HL-60 (cell line): ENCODE results near the gene TRPC4AP.

Experiments
- DNase-seq, 2 experiments: peaks; one replicate each; pipeline ENCODE4 v3.0.0-alpha.2; 2010 to 2020; ENCODE audit warnings: low read depth in 1 of 2, low spot score in 1 of 2
- H3K27ac ChIP-seq: fragments of 250-450 bp; sonication (Bioruptor Pico); replicated peaks from 2 replicates; pipeline ENCODE4 v1.5.1; 2020; ENCODE audit warnings: mild to moderate bottlenecking, moderate library complexity
- H3K27me3 ChIP-seq: fragments of 250-450 bp; sonication (Bioruptor Pico); 2 replicates; pipeline ENCODE4 v1.5.1; 2021; ENCODE audit warnings: mild to moderate bottlenecking, moderate library complexity; ENCODE audit not compliant: insufficient read depth, poor library complexity, severe bottlenecking
- H3K4me3 ChIP-seq: replicated peaks from 2 replicates; pipeline ENCODE4 v1.5.1; 2011; ENCODE audit warnings: mild to moderate bottlenecking, control low read depth, low read length; ENCODE audit not compliant: insufficient read depth
- CTCF ChIP-seq: IDR thresholded peaks from one replicate; pipeline ENCODE4 v1.5.1; 2011; ENCODE audit warnings: low read length, control low read depth, inconsistent platforms; ENCODE audit not compliant: insufficient read depth
- GABPA ChIP-seq: IDR thresholded peaks from 2 replicates; pipeline ENCODE4 v1.6.1; 2012; ENCODE audit warnings: low read depth
- POLR2AphosphoS5 ChIP-seq: IDR thresholded peaks from 2 replicates; pipeline ENCODE4 v1.6.1; 2012; ENCODE audit warnings: low read depth
- SPI1 ChIP-seq: IDR thresholded peaks from 2 replicates; pipeline ENCODE4 v1.6.1; 2012; ENCODE audit warnings: low read depth, mild to moderate bottlenecking, borderline replicate concordance
- TF ChIP-seq, protein P1 (sequence below): IDR thresholded peaks from 2 replicates; pipeline ENCODE4 v1.6.1; 2012; ENCODE audit warnings: low read depth; ENCODE audit not compliant: insufficient replicate concordance

TRPC4AP gene

GRCh38 chr20:34980543-34981233, 111.9 kb downstream of the TRPC4AP start:
- H3K27ac ChIP-seq: no peak overlapping the region
- H3K4me3 ChIP-seq: no peak overlapping the region
- no peak for DNase-seq
- no peaks in the 10 kb centered on the region for H3K27me3 ChIP-seq
- TF ChIP-seq SPI1 (no peak), GABPA (no peak), CTCF (no peak), POLR2AphosphoS5 (no peak)
- TF ChIP-seq, protein P1, sequence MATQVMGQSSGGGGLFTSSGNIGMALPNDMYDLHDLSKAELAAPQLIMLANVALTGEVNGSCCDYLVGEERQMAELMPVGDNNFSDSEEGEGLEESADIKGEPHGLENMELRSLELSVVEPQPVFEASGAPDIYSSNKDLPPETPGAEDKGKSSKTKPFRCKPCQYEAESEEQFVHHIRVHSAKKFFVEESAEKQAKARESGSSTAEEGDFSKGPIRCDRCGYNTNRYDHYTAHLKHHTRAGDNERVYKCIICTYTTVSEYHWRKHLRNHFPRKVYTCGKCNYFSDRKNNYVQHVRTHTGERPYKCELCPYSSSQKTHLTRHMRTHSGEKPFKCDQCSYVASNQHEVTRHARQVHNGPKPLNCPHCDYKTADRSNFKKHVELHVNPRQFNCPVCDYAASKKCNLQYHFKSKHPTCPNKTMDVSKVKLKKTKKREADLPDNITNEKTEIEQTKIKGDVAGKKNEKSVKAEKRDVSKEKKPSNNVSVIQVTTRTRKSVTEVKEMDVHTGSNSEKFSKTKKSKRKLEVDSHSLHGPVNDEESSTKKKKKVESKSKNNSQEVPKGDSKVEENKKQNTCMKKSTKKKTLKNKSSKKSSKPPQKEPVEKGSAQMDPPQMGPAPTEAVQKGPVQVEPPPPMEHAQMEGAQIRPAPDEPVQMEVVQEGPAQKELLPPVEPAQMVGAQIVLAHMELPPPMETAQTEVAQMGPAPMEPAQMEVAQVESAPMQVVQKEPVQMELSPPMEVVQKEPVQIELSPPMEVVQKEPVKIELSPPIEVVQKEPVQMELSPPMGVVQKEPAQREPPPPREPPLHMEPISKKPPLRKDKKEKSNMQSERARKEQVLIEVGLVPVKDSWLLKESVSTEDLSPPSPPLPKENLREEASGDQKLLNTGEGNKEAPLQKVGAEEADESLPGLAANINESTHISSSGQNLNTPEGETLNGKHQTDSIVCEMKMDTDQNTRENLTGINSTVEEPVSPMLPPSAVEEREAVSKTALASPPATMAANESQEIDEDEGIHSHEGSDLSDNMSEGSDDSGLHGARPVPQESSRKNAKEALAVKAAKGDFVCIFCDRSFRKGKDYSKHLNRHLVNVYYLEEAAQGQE: no peak

- no peak for TF ChIP-seq SPI1
- no peak for TF ChIP-seq GABPA
- no peak for TF ChIP-seq CTCF
- no peak for TF ChIP-seq POLR2AphosphoS5
- TF ChIP-seq, protein P1: no peak
- no peak for DNase-seq
- H3K27me3 ChIP-seq: no peaks in the 10 kb centered on the region
- no peak overlapping the region for H3K27ac ChIP-seq
- no peak overlapping the region for H3K4me3 ChIP-seq
Observed at GRCh38 chr20:34979366-34980153, 113.0 kb downstream of the TRPC4AP start.

DNA sequence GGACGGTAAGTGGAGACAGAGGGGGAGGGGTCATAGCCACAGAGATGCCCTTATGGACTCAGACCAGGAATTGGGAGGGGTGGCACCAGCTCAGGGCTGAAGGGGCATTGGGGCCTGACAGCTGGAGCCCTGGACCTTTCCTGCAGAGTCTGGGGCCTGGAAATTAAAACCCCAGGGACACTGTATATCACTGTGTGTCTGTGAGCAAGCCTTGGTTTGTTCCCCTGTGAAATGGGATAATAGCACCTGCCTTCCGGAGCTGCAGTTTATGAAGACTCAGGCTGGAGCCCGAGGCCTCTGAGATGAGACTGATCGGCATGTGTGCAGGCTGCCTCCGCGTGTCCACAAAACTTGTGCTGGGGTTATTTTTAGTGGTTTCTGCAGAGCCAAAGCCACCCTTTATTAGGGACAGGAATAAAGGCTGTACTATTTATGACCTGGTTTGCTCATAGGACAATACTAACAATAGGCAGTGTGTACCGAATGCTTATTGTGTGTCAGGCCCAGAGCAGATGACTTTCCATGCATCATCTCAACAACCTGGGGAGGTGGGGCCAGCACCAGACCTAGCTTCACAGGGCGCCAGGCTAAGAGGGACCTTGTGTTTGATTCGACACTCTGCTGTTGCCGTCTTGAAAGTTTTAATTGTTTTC, 114.4 kb downstream of the TRPC4AP start:
- TF ChIP-seq GABPA (no peak), CTCF (no peak), SPI1 (no peak), POLR2AphosphoS5 (no peak)
- TF ChIP-seq, protein P1: no peak
- Histone ChIP-seq H3K27me3 (no peaks in the 10 kb centered on the region), H3K27ac (no peak overlapping the region), H3K4me3 (no peak overlapping the region)
- no peak for DNase-seq
